Esophagus muscularis mucosa (tissue), 4 donors: Measurements from ENCODE around the gene JSRP1. TPM values are rescaled to one million over a fixed set of nuclear protein-coding genes. Genes with fewer than 3 reads are reported as not detected.

Experiments used
- DNase-seq: peaks from one replicate; pipeline ENCODE4 v3.0.0-alpha.2; 2017; ENCODE audit errors: extremely low spot score
- H3K27ac ChIP-seq, 4 donors: fragments of 200-600 bp; sonication (generic); replicated peaks in 1 of 4; 1 replicate in 3 of 4; 2 replicates in 1 of 4; pipeline ENCODE4 v1.5.1; 2016 to 2019; ENCODE audit warnings: mild to moderate bottlenecking in 1 of 4
- H3K27me3 ChIP-seq, 4 donors: fragments of 200-600 bp; sonication (generic); one replicate each; pipeline versions ENCODE4 v1.5.1 to v1.6.0; 2016 to 2019
- H3K36me3 ChIP-seq, 4 donors: fragments of 200-600 bp; sonication (generic); one replicate each; pipeline ENCODE4 v1.5.1; 2016 to 2019
- H3K4me1 ChIP-seq, 4 donors: fragments of 200-600 bp; sonication (generic); one replicate each; pipeline ENCODE4 v1.5.1; 2016 to 2019
- H3K4me3 ChIP-seq, 4 donors: fragments of 200-600 bp; sonication (generic); 1 replicate in 2 of 4; 2 replicates in 2 of 4; pipeline ENCODE4 v1.5.1; 2016 to 2019; ENCODE audit warnings: mild to moderate bottlenecking in 4 of 4, moderate library complexity in 1 of 4
- H3K9me3 ChIP-seq, 4 donors: fragments of 200-600 bp; sonication (generic); 1 replicate in 3 of 4; 2 replicates in 1 of 4; pipeline ENCODE4 v1.5.1; 2016 to 2019
- CTCF ChIP-seq, 3 experiments: fragments of 200-600 bp in 2 of 3; fragments of 450-650 bp in 1 of 3; sonication (generic) in 2 of 3; IDR thresholded peaks; one replicate each; pipeline ENCODE4 v1.5.1; 2017 to 2019; ENCODE audit warnings: antibody characterized with exemption in 3 of 3, mild to moderate bottlenecking in 2 of 3, moderate library complexity in 1 of 3
- EP300 ChIP-seq: sonication (generic); formaldehyde crosslinking; IDR thresholded peaks from one replicate; pipeline ENCODE4 v1.6.1; 2017; ENCODE audit warnings: antibody characterized with exemption
- POLR2A ChIP-seq: fragments of 450-650 bp; IDR thresholded peaks from one replicate; pipeline ENCODE4 v1.6.1; 2017; ENCODE audit warnings: antibody characterized with exemption, moderate library complexity, mild to moderate bottlenecking, low read depth
- POLR2AphosphoS5 ChIP-seq, 2 donors: sonication (generic); formaldehyde crosslinking; IDR thresholded peaks; one replicate each; pipeline ENCODE4 v1.6.1; 2017; ENCODE audit warnings: antibody characterized with exemption in 2 of 2
- WGBS: methylation state at CpG from one replicate; pipeline ENCODE4 v1.1.5; 2018; 5-methylcytosine and 5-hydroxymethylcytosine counted together
- intact Hi-C: fragments of 100-400 bp; cut with DNase I; formaldehyde crosslinking; loops from one replicate; pipeline ENCODE4 v1.15.1; 2023
- total RNA-seq, 4 donors: library from RNA; depleted of rRNA; stranded (reverse); fragments of >200 nt; gene quantifications; one replicate each; pipeline versions ENCODE4 v1.1.0 to v1.2.1, GENCODE V29; 2016

The JSRP1 gene
- total RNA-seq = not detected

DNA sequence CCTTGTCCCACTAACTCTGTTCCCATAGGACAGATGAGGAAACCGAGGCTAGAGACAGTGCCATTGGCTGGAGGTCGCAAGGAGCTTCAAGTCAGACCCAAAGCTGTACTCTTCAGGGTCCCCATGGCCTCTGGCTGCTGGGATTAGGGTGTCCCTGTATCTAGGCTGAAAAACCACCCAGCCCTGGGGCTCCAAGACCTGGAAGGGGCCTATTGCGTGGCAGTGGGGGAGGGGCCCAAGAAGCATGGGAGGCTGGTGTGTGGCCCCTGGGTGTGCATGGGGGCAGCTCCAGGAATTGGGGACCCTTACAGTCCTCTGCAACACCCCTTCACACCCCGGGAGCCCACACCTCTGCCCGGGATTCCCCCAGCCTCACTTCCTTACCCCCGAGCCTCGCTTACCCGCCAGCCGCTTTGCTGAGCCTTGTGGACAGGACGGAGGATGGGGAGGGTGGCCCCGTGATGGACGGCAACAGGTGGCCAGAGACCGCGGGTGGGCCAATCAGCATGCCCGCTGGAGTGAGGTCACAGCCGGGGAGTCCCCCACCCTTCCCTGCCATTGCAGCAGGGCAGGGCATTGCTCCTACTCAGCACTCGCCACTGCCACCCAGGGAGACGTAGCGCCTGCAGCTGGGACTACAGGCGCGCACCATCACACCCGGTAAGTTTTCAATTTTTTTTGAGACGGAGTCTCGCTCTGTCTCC lies at the start of gene JSRP1:
JSRP1 (minus strand) TSS at position 436 of the 704 bp plus-strand sequence. CDS start 1,103 bp downstream, outside the sequence.
- TF ChIP-seq POLR2AphosphoS5 (IDR thresholded peaks at IDR 0.05) (no peak), CTCF (IDR thresholded peaks at IDR 0.05) (no peak), POLR2A (no peak), EP300 (no peak)
- H3K36me3 ChIP-seq = no peaks in the 10 kb centered on the region
- intact Hi-C loops = no loop called here
- no peak for DNase-seq
- H3K4me1 ChIP-seq = peaks cover 24 to 29% (median 28%) of the 10 kb centered on the region in 4 donors
- H3K9me3 ChIP-seq = no peaks in the 10 kb centered on the region
- no peak within 1 kb of the TSS for H3K4me3 ChIP-seq
- H3K27me3 ChIP-seq = peaks cover 0 to 38% (median 24%) of the 10 kb centered on the region in 4 donors
- WGBS = 82% methylated on average over 17 of the region's 24 CpGs
- no peak within 1 kb of the TSS for H3K27ac ChIP-seq

- WGBS = 71% methylated on average over 19 of the region's 19 CpGs
- Histone ChIP-seq H3K36me3 (no peaks in the 10 kb centered on the region), H3K4me1 (peaks cover 7 to 26% (median 20%) of the 10 kb centered on the region in 4 donors), H3K4me3 (no peak overlapping the region), H3K27me3 (peaks cover 4 to 92% (median 44%) of the 10 kb centered on the region in 4 donors), H3K9me3 (no peaks in the 10 kb centered on the region), H3K27ac (no peak overlapping the region)
- no peak for DNase-seq
- intact Hi-C loops = no loop called here
- TF ChIP-seq EP300 (no peak), POLR2AphosphoS5 (IDR thresholded peaks at IDR 0.05) (no peak), POLR2A (no peak), CTCF (IDR thresholded peaks at IDR 0.05) (no peak)
Measured at GRCh38 chr19:2305452-2306280, 49.4 kb upstream of the JSRP1 start.

DNA sequence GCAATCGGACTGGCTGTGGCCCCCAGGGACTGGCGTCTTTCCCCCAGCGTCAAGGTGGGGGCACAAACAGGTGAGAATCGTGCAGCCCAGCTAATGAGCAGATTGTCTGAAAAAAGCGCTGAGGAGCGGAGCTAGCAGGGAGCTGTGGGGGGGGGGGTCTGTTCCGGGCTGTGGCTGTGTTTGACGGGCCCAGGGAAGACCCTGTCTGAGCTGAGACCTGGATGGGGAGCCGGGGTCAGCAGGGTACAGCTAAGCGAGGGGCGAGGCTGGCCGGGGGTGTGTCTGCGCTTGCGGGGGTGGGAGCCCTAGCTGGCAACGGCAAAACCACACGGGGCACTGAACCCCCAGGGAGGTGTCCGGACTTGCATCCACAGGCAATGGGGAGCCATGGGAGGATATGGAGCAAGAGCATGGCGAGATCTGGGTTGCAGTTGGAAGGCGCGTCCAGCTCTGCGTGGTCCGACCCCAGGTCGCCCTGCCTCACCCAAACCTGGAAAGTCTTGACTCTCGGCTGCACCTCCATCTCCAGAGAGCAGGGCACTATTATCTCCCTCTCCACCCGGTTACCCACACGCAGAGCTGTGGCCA lies 47.1 kb upstream of the JSRP1 start:
- WGBS = 71% methylated on average over 14 of the region's 26 CpGs
- H3K27ac ChIP-seq = no peak overlapping the region
- intact Hi-C loops = no loop called here
- H3K9me3 ChIP-seq = no peaks in the 10 kb centered on the region
- no peak overlapping the region for H3K4me3 ChIP-seq
- no peak for DNase-seq
- H3K27me3 ChIP-seq = peaks cover 4 to 75% (median 35%) of the 10 kb centered on the region in 4 donors
- TF ChIP-seq POLR2AphosphoS5 (IDR thresholded peaks at IDR 0.05) (no peak), POLR2A (no peak), EP300 (no peak), CTCF (IDR thresholded peaks at IDR 0.05) (no peak)
- no peaks in the 10 kb centered on the region for H3K36me3 ChIP-seq
- H3K4me1 ChIP-seq = peaks cover 7 to 23% (median 18%) of the 10 kb centered on the region in 4 donors

DNA sequence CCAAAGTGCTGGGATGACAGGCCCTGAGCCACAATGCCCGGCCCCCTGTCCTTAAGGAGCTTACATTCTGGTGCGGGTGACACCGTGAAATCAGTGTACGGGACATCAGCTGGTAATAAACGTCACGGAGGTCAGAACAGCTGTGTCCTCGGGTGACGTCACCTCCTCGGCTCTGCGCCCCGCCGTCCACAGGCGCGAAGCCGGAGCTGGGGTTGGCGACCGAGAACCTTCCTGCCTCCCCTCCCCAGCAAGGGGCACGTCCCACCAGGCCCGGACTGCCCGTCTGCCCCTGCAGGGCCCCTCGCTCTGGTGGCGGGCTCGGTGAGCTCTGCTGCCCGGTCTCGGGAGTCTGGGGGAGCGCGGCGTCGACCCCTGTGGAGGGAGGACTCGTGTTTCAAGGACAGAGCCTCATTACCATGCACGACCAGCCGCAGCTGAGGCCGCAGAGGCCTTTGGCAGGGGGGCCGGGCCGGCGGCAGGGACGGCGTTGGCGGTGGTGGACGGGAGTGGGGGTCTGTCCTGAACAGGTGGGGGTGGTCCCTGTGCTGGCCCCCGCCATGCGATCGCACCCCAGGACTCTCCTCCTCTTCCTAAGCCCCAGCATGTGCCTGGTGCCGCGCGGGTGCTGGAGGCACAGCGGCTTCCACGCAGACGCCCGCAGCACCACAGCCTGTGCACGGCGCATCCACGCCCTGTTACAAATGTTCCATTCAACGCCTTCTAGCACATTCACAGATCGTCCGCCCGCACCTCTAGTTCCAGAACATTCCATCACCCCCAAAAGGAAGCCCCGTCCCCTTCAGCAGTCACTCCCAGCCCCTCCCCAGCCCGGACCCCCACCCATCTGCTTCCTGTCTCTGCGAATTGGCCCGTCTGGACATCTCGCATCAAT lies 46.3 kb upstream of the JSRP1 start:
- H3K27me3 ChIP-seq = peaks cover 4 to 69% (median 31%) of the 10 kb centered on the region in 4 donors
- no peaks in the 10 kb centered on the region for H3K9me3 ChIP-seq
- no peak overlapping the region for H3K27ac ChIP-seq
- H3K36me3 ChIP-seq = no peaks in the 10 kb centered on the region
- 35% methylated on average over 26 of the region's 62 CpGs for WGBS
- DNase-seq = no peak
- H3K4me1 ChIP-seq = peaks cover 7 to 17% (median 12%) of the 10 kb centered on the region in 4 donors
- intact Hi-C loops = no loop called here
- TF ChIP-seq POLR2A = no peak
- peak in 1 of 2 donors; percentile 25 for TF ChIP-seq POLR2AphosphoS5 (IDR thresholded peaks at IDR 0.05)
- peak overlapping the region in 1 of 4 donors; percentile 30 for H3K4me3 ChIP-seq
